WERI-Rb-1 (cell line): Measurements from ENCODE around the gene AAK1.
A peak's percentile ranks its signal among the peaks of the same experiment; 100 is the strongest.

Experiments
- DNase-seq: peaks from one replicate; pipeline ENCODE4 v3.0.0-alpha.2; 2020
- H3K27ac ChIP-seq: fragments of 250-450 bp; sonication (Bioruptor Pico); 2 replicates; pipeline ENCODE4 v1.5.1; 2020; ENCODE audit warnings: mild to moderate bottlenecking, moderate library complexity
- H3K27me3 ChIP-seq: fragments of 250-450 bp; sonication (Bioruptor Pico); 2 replicates; pipeline ENCODE4 v1.5.1; 2021; ENCODE audit warnings: mild to moderate bottlenecking, low read depth, moderate library complexity; ENCODE audit not compliant: insufficient read depth, severe bottlenecking
- H3K36me3 ChIP-seq: fragments of 250-450 bp; sonication (Bioruptor Pico); 2 replicates; pipeline ENCODE4 v1.5.1; 2020; ENCODE audit warnings: mild to moderate bottlenecking, moderate library complexity
- H3K4me3 ChIP-seq: 2 replicates; pipeline ENCODE4 v1.5.1; 2011; ENCODE audit warnings: low read depth, mild to moderate bottlenecking, control low read depth, low read length
- H3K9me3 ChIP-seq: fragments of 250-450 bp; sonication (Bioruptor Pico); 2 replicates; pipeline ENCODE4 v1.5.1; 2021; ENCODE audit warnings: mild to moderate bottlenecking, moderate library complexity; ENCODE audit not compliant: severe bottlenecking
- CTCF ChIP-seq: IDR thresholded peaks from 2 replicates; pipeline ENCODE4 v1.5.1; 2011; ENCODE audit warnings: low read depth, mild to moderate bottlenecking, control low read depth, inconsistent platforms, low read length

AAK1 gene

DNA sequence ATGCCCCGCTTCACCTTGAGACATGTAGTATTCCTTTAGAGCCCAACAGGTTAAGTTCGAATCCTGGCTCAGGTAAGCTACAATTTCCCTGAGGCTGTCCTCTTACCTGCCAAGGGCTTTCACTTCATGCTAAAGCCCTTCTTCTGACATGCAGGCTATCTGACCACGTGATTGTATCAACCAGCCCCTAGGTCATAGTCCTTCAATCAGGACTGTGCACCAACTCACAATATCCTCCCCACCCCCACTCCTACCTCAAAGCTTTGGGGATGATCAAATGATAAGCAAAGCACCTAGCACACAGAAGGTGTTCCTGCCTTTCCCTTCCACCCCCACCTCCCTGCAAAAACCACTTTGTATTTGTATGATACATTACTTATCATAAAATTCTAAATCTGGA, 78.9 kb downstream of the AAK1 start:
- no peak for TF ChIP-seq CTCF
- no peaks in the 10 kb centered on the region for H3K9me3 ChIP-seq
- no peak overlapping the region for H3K27ac ChIP-seq
- no peaks in the 10 kb centered on the region for H3K27me3 ChIP-seq
- no peak for DNase-seq
- H3K4me3 ChIP-seq = no peak overlapping the region
- no peaks in the 10 kb centered on the region for H3K36me3 ChIP-seq

DNA sequence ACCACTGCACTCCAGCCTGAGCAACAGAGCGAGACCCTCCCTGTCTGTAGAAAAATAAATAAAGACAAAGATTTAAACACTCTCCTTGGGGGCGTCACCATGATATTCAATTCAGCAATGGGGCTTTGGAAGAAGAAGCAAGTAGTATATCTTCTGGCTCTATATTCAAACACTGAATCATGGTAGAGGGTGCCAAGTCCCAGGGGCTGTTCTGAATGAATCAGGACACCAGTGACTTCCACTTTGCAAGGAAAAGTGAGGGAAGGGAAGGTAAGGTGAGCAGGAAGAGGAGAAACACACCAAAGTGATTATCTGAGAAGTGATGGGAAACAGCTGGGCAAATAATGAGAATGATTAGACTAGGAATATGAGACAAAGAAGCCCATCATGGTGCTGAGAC, 80.5 kb downstream of the AAK1 start:
- no peak for DNase-seq
- no peak overlapping the region for H3K27ac ChIP-seq

GRCh38 chr2:69561101-69561500, 82.4 kb downstream of the AAK1 start:
- no peak overlapping the region for H3K27ac ChIP-seq

More for the DNA sequence above, 80.5 kb downstream of the AAK1 start:
- no peak overlapping the region for H3K4me3 ChIP-seq
- TF ChIP-seq CTCF = no peak
- H3K27me3 ChIP-seq = no peaks in the 10 kb centered on the region
- H3K36me3 ChIP-seq = no peaks in the 10 kb centered on the region
- H3K9me3 ChIP-seq = no peaks in the 10 kb centered on the region

DNA sequence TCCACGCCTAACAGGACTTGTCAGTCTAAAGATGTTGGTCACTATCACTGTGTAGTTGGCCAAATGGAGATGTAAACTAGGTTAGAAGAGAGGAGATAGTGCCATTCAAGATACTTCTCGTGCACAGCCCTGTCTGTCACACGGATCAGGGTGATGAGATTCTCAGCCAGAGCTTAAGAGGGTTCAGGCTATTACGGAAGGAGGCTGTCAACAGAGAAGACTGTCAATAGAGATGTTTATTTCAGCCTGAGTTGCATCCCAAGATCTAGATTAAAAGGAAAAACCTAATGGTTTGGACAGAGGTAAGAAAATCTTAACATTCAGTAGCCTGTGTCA, 83.4 kb downstream of the AAK1 start:
- Histone ChIP-seq H3K27ac (0 out of 2 replicates have a peak overlapping the region, but pooled peaks have one; percentile 3), H3K36me3 (no peaks in the 10 kb centered on the region), H3K4me3 (no peak overlapping the region), H3K27me3 (no peaks in the 10 kb centered on the region), H3K9me3 (no peaks in the 10 kb centered on the region)
- DNase-seq = no peak
- TF ChIP-seq CTCF = no peak

More at GRCh38 chr2:69561101-69561500, 82.4 kb downstream of the AAK1 start:
- DNase-seq = no peak
- no peaks in the 10 kb centered on the region for H3K36me3 ChIP-seq
- H3K4me3 ChIP-seq = no peak overlapping the region
- no peak for TF ChIP-seq CTCF
- H3K27me3 ChIP-seq = no peaks in the 10 kb centered on the region
- H3K9me3 ChIP-seq = no peaks in the 10 kb centered on the region

DNA sequence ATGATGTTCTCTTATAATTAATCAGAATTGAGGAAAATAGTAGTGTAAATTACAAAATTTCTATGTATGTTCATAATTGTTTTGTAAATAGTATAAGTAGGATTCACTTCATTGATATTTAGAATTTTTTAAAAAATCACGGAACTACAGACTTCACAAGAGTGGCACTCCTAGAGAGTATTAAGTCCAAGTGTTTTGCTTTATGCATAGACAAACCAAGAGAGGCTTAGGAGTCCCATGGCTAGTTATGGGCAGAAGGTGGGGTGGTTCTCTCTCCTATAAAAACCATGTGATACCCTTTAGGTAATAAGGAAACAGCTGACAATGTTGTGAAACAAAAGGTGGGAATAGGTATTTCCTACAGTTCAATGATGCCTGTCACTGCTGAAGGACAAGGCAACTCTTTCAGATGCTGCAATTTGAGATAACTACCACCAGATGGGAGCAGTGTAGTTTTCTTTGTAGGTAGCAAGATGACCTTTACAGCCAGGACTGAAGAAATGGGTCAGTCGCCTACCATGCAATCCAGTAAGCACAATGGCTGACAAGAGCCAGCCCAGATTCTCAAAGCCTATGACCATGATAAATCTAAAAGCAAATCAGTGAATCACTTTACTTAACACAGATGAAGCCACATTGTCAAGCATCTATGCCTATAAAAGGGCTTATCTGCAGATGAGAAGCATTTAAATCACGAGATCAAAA, 83.9 kb downstream of the AAK1 start:
- H3K27ac ChIP-seq = 0 out of 2 replicates have a peak overlapping the region, but pooled peaks have one; percentile 3
- no peaks in the 10 kb centered on the region for H3K9me3 ChIP-seq
- no peaks in the 10 kb centered on the region for H3K27me3 ChIP-seq
- H3K4me3 ChIP-seq = no peak overlapping the region
- H3K36me3 ChIP-seq = no peaks in the 10 kb centered on the region
- DNase-seq = peak; percentile 53
- TF ChIP-seq CTCF = peak; percentile 79

- no peak overlapping the region for H3K27ac ChIP-seq
- no peak for TF ChIP-seq CTCF
- H3K27me3 ChIP-seq = no peaks in the 10 kb centered on the region
- H3K4me3 ChIP-seq = no peak overlapping the region
- H3K36me3 ChIP-seq = no peaks in the 10 kb centered on the region
- no peaks in the 10 kb centered on the region for H3K9me3 ChIP-seq
- no peak for DNase-seq
These were observed 87.5 kb downstream of the AAK1 start for GRCh38 chr2:69556008-69556407.
